Peyer's patch (tissue), 4 donors: ENCODE data around the gene MPPE1.

Experiments
- POLR2A ChIP-seq, 2 donors: fragments of 450-650 bp; IDR thresholded peaks; one replicate each; pipeline ENCODE4 v1.5.1; 2017; ENCODE audit warnings: antibody characterized with exemption in 2 of 2, mild to moderate bottlenecking in 2 of 2, moderate library complexity in 2 of 2
- TF ChIP-seq, protein P1 (sequence below), 6 experiments: fragments of 450-650 bp in 4 of 6; fragments of 200-600 bp in 2 of 6; sonication (generic) in 1 of 6; IDR thresholded peaks; one replicate each; pipeline ENCODE4 v1.5.1; 2017 to 2019; ENCODE audit warnings: antibody characterized with exemption in 6 of 6, mild to moderate bottlenecking in 3 of 6, moderate library complexity in 1 of 6

DNA sequence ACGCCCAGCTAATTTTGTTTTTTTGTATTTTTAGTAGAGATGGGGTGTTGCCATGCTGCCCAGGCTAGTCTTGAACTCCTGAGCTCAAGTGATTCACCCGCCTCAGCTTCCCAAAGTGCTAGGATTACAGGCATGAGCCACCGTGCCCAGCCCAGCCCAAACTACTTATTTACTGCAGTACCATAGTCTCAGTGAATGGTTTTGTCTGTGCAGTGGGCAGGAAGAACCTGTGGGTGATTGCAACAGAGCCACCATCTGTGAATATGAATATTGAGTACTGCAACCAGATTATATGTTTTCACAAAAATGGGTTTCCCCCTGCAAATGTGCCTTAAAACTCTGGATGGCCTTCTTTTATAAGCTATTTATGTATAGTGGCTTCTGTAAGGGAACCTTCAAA, 9.1 kb downstream of the MPPE1 start:
- TF ChIP-seq POLR2A (IDR thresholded peaks at IDR 0.05), result no peak
- TF ChIP-seq, protein P1, sequence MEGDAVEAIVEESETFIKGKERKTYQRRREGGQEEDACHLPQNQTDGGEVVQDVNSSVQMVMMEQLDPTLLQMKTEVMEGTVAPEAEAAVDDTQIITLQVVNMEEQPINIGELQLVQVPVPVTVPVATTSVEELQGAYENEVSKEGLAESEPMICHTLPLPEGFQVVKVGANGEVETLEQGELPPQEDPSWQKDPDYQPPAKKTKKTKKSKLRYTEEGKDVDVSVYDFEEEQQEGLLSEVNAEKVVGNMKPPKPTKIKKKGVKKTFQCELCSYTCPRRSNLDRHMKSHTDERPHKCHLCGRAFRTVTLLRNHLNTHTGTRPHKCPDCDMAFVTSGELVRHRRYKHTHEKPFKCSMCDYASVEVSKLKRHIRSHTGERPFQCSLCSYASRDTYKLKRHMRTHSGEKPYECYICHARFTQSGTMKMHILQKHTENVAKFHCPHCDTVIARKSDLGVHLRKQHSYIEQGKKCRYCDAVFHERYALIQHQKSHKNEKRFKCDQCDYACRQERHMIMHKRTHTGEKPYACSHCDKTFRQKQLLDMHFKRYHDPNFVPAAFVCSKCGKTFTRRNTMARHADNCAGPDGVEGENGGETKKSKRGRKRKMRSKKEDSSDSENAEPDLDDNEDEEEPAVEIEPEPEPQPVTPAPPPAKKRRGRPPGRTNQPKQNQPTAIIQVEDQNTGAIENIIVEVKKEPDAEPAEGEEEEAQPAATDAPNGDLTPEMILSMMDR (IDR thresholded peaks at IDR 0.05), result no peak
